K562 (cell line): ENCODE data around the gene ZDHHC14. TPM values are rescaled to one million over a fixed set of nuclear protein-coding genes. Genes with fewer than 3 reads are reported as not detected.

Experiments
- ATAC-seq: fragments of 200-7000 bp; cut with Tn5 transposase; 3 replicates; pipeline ENCODE4 v1.9.1; 2020; ENCODE audit warnings: moderate library complexity
- BruUV-seq: library from RNA; stranded (reverse); fragments of 400-500 nt; replicated peaks from 2 replicates; lab custom pipeline; 2021; lab: Mats Ljungman, UMichigan
- CTCF ChIA-PET: fragments of 300-600 bp; formaldehyde crosslinking; extraction: SDS; loops from one replicate; lab custom pipeline; 2021; ENCODE audit warnings: low intra/inter-chr PET ratio; lab: Yijun Ruan, JAX
- POLR2A ChIA-PET: fragments of 300-600, 350-650 bp; sonication (Branson Sonifier 250); formaldehyde crosslinking; extraction: SDS; loops from one replicate; lab custom pipeline; 2021; ENCODE audit warnings: antibody characterized with exemption, inconsistent platforms; lab: Yijun Ruan, JAX
- DNase-seq, 4 experiments: peaks; one replicate each; pipeline versions ENCODE4 v3.0.0 to v3.0.0-alpha.2; 2011 to 2018; ENCODE audit warnings: low spot score in 3 of 4, mixed read lengths in 3 of 4; ENCODE audit errors: extremely low read depth in 1 of 4
- FAIRE-seq: peaks from 2 replicates; lab custom pipeline; 2011; peaks lifted over from hg19 to GRCh38; lab: Jason Lieb, UNC
- H2AFZ ChIP-seq: 2 replicates; pipeline ENCODE4 v1.6.0; 2011; ENCODE audit warnings: low read depth, low read length, control low read depth, inconsistent platforms
- H3K27ac ChIP-seq: fragments of 200-600 bp; 3 replicates; pipeline ENCODE4 v1.8.0; 2011; ENCODE audit warnings: low read depth, mild to moderate bottlenecking, control low read depth, inconsistent platforms, low read length, moderate library complexity, mixed read lengths; ENCODE audit errors: extremely low read depth
- H3K27me3 ChIP-seq, 2 experiments: fragments of 300-600 bp in 1 of 2; 2 replicates in 1 of 2; 3 replicates in 1 of 2; pipeline versions ENCODE4 v1.6.0 to v1.8.0; 2011; ENCODE audit warnings: inconsistent platforms in 2 of 2, low read length in 2 of 2, mild to moderate bottlenecking in 1 of 2, mixed read lengths in 1 of 2, moderate library complexity in 1 of 2; ENCODE audit not compliant: control insufficient read depth in 2 of 2, insufficient read depth in 2 of 2
- H3K36me3 ChIP-seq: fragments of 300-600 bp; 3 replicates; pipeline ENCODE4 v1.8.0; 2011; ENCODE audit warnings: mild to moderate bottlenecking, low read length, inconsistent platforms; ENCODE audit not compliant: control insufficient read depth, insufficient read depth
- H3K4me1 ChIP-seq, 2 experiments: fragments of 200-600 bp in 1 of 2; replicated peaks in 1 of 2; 2 replicates in 1 of 2; 3 replicates in 1 of 2; pipeline versions ENCODE4 v1.5.1 to v1.8.0; 2011; ENCODE audit warnings: inconsistent platforms in 2 of 2, low read length in 2 of 2, mild to moderate bottlenecking in 1 of 2, mixed read lengths in 1 of 2, moderate library complexity in 1 of 2; ENCODE audit not compliant: control insufficient read depth in 2 of 2, insufficient read depth in 2 of 2
- H3K4me2 ChIP-seq: 2 replicates; pipeline ENCODE4 v1.6.1; 2011; ENCODE audit warnings: low read length, control low read depth, inconsistent platforms, mixed read lengths; ENCODE audit not compliant: insufficient read depth
- H3K4me3 ChIP-seq: fragments of 200-600 bp; sonication (generic), shearing (Covaris generic); 2 replicates; pipeline ENCODE4 v1.5.1; 2016; ENCODE audit warnings: control low read depth, inconsistent platforms
- H3K79me2 ChIP-seq: fragments of 200-600 bp; 3 replicates; pipeline ENCODE4 v1.8.0; 2011; ENCODE audit warnings: low read length, inconsistent platforms; ENCODE audit not compliant: control insufficient read depth, insufficient read depth
- H3K9ac ChIP-seq, 2 experiments: 2 replicates each; pipeline versions ENCODE4 v1.6.0 to v1.6.1; 2011; ENCODE audit warnings: low read depth in 2 of 2, low read length in 2 of 2, control low read depth in 1 of 2, inconsistent platforms in 1 of 2, mild to moderate bottlenecking in 1 of 2, mixed read lengths in 1 of 2; ENCODE audit not compliant: insufficient read depth in 1 of 2
- H3K9me1 ChIP-seq: one replicate; pipeline ENCODE4 v1.6.0; 2011; ENCODE audit warnings: inconsistent platforms, mild to moderate bottlenecking, low read length, moderate library complexity; ENCODE audit not compliant: control insufficient read depth, insufficient read depth
- H3K9me3 ChIP-seq: replicated peaks from 2 replicates; pipeline ENCODE4 v1.5.1; 2011; ENCODE audit warnings: low read depth, low read length, inconsistent platforms; ENCODE audit not compliant: control insufficient read depth, insufficient read depth
- H4K20me1 ChIP-seq: replicated peaks from 2 replicates; pipeline ENCODE4 v1.6.1; 2011; ENCODE audit warnings: low read length, inconsistent platforms, mixed read lengths; ENCODE audit not compliant: control insufficient read depth, insufficient read depth
- ASH1L ChIP-seq: fragments of 450-650 bp; IDR thresholded peaks from 2 replicates; pipeline ENCODE4 v1.6.1; 2018; ENCODE audit warnings: borderline replicate concordance, mild to moderate bottlenecking, low read depth; ENCODE audit not compliant: partially characterized antibody
- BCL6 ChIP-seq: fragments of 250-450 bp; sonication (Bioruptor Pico); IDR thresholded peaks from 2 replicates; pipeline ENCODE4 v1.4.0; 2020
- BCOR ChIP-seq: fragments of 450-650 bp; IDR thresholded peaks from 2 replicates; pipeline ENCODE4 v1.6.1; 2016
- BHLHE40 ChIP-seq: IDR thresholded peaks from 2 replicates; pipeline ENCODE4 v1.6.1; 2011; ENCODE audit warnings: low read length, improper control_type of control experiment
- CEBPG ChIP-seq, 3 experiments: fragments of 200-800 bp in 1 of 3; sonication (Bioruptor generic) in 1 of 3; sonication (generic) in 1 of 3; formaldehyde crosslinking in 1 of 3; IDR thresholded peaks in 2 of 3; conservative IDR thresholded peaks in 1 of 3; 2 replicates each; pipeline versions ENCODE4 v1.6.1 to v1.8.0; 2016 to 2022; ENCODE audit warnings: missing compliant biosample characterization in 2 of 3, missing genetic modification characterization in 2 of 3, mild to moderate bottlenecking in 1 of 3, missing genetic modification reagents in 1 of 3
- JUNB ChIP-seq: fragments of 450-650 bp; formaldehyde crosslinking; conservative IDR thresholded peaks from 2 replicates; pipeline ENCODE4 v1.4.0; 2020; ENCODE audit warnings: mild to moderate bottlenecking
- MBD2 ChIP-seq: sonication (generic); IDR thresholded peaks from 2 replicates; pipeline ENCODE4 v1.6.1; 2016; ENCODE audit warnings: low read depth, borderline replicate concordance
- MTF1 ChIP-seq: fragments of 250-450 bp; sonication (Bioruptor Pico); IDR thresholded peaks from 2 replicates; pipeline ENCODE4 v1.9.0; 2021; ENCODE audit warnings: moderate library complexity, mild to moderate bottlenecking, inconsistent platforms, borderline replicate concordance
- RNF2 ChIP-seq: sonication (generic); IDR thresholded peaks from 2 replicates; pipeline ENCODE4 v1.6.1; 2016
- SMARCA5 ChIP-seq: fragments of 450-650 bp; IDR thresholded peaks from 2 replicates; pipeline ENCODE4 v1.6.1; 2016
- TSHZ1 ChIP-seq: fragments of 250-450 bp; sonication (Bioruptor Pico); IDR thresholded peaks from 2 replicates; pipeline ENCODE4 v1.4.0; 2020; ENCODE audit warnings: mild to moderate bottlenecking, moderate library complexity
- ZNF224 ChIP-seq: sonication (generic); formaldehyde crosslinking; IDR thresholded peaks from 2 replicates; pipeline ENCODE4 v1.8.0; 2022; ENCODE audit warnings: mild to moderate bottlenecking, missing genetic modification reagents
- ZNF408 ChIP-seq: fragments of 250-450 bp; sonication (Bioruptor Pico); IDR thresholded peaks from 2 replicates; pipeline ENCODE4 v1.4.0; 2020; ENCODE audit warnings: low read depth, mild to moderate bottlenecking, moderate library complexity
- ZNF57 ChIP-seq: fragments of 450-650 bp; formaldehyde crosslinking; IDR thresholded peaks from 2 replicates; pipeline ENCODE4 v1.4.0; 2020; ENCODE audit warnings: mild to moderate bottlenecking, moderate library complexity
- ZNF707 ChIP-seq: fragments of 250-450 bp; sonication (Bioruptor Pico); conservative IDR thresholded peaks from 2 replicates; pipeline ENCODE4 v1.8.0; 2022; ENCODE audit warnings: inconsistent platforms, mild to moderate bottlenecking, moderate library complexity
- WGBS: fragments of 100-300 bp; shearing (Covaris generic); methylation state at CpG from one replicate; pipeline ENCODE4 v1.1.6; 2016; ENCODE audit warnings: low coverage, mixed read lengths; ENCODE audit not compliant: insufficient coverage; ENCODE audit errors: missing lambda C conversion rate; 5-methylcytosine and 5-hydroxymethylcytosine counted together
- in situ Hi-C: fragments of 300-500 bp; cut with MboI; formaldehyde crosslinking; loops from 4 replicates; pipeline ENCODE4 v1.15.0; 2018; ENCODE audit warnings: inconsistent platforms, mixed read lengths
- intact Hi-C: fragments of 100-400 bp; cut with micrococcal nuclease; formaldehyde crosslinking; loops from 2 replicates; pipeline ENCODE4 v1.14.2; 2022
- polyA plus RNA-seq, 8 experiments: library from polyadenylated mRNA; depleted of rRNA in 4 of 8; stranded (reverse) in 5 of 8; unstranded in 3 of 8; fragments of >200 nt; fragmentation: Nextera tagmentation in 2 of 8; fragmentation: Illumina TruSeq in 1 of 8; extraction: Ambion mirVana in 2 of 8; extraction: Trizol in 1 of 8; gene quantifications; 2 replicates each; pipeline versions ENCODE4 v1.2.1 to v1.2.3, GENCODE V29; 2011 to 2014; ENCODE audit warnings: inconsistent platforms in 1 of 8, missing spikeins in 1 of 8
- total RNA-seq, 7 experiments: library from RNA; depleted of rRNA in 6 of 7; stranded (reverse); fragments of >200 nt in 6 of 7; fragmentation: Illumina TruSeq in 2 of 7; extraction: Trizol in 2 of 7; gene quantifications; 2 replicates each; pipeline versions ENCODE4 v1.2.1 to v1.2.3, GENCODE V29; 2011 to 2021; ENCODE audit warnings: low replicate concordance in 1 of 7

The ZDHHC14 gene
- total and polyA plus RNA-seq, 9 of the 15 experiments (the other 6 are each of a cell fraction or from before 2014, with no cell fraction given), result 0.92 to 23.1 (median 13.8) TPM

- no peak for TF ChIP-seq TSHZ1 (CRISPR knock-in tag)
- TF ChIP-seq JUNB (CRISPR knock-in tag), result no peak
- peak; percentile 24; the same call in 1 of the 2 replicates for TF ChIP-seq SMARCA5
- no peak for TF ChIP-seq ASH1L
- no peak for TF ChIP-seq BHLHE40
- peak; percentile 79 for TF ChIP-seq BCOR
- TF ChIP-seq ZNF224 (CRISPR knock-in tag), result no peak
- TF ChIP-seq MBD2, result no peak
Measured at GRCh38 chr6:157483770-157484169, 102.8 kb downstream of the ZDHHC14 start (continued).

GRCh38 chr6:157484181-157484580 is 103.2 kb downstream of the ZDHHC14 start:
- Histone ChIP-seq H3K9me3 (no peaks in the 10 kb centered on the region), H3K4me2 (no peak overlapping the region), H2AFZ (no peak overlapping the region), H3K79me2 (peaks cover 18% of the 10 kb centered on the region), H3K36me3 (no peaks in the 10 kb centered on the region), H3K27me3 (no peaks in the 10 kb centered on the region), H4K20me1 (no peaks in the 10 kb centered on the region), H3K4me1 (peaks cover 20 to 32% of the 10 kb centered on the region in 2 experiments), H3K27ac (no peak overlapping the region), H3K9ac (no peak overlapping the region), H3K4me3 (no peak overlapping the region), H3K9me1 (no peaks in the 10 kb centered on the region)
- ATAC-seq, result no peak
- intact Hi-C loops (no loop called here), in situ Hi-C loops (no loop called here)
- ChIA-PET CTCF (no interaction called here), POLR2A (interaction anchor here (0.6 kb wide), 1 partner anchor 40 kb away, joined by 4 read pairs; no protein-coding TSS in a partner anchor)
- DNase-seq, result no peak
- no TSS peak for BruUV-seq
- no peak for FAIRE-seq
- TF ChIP-seq BCL6 (no peak), MTF1 (CRISPR knock-in tag) (peak; percentile 84; the same call in 1 of the 2 replicates), ZNF408 (CRISPR knock-in tag) (peak; percentile 72; the same call in 1 of the 2 replicates), RNF2 (no peak), ZNF707 (peak; percentile 55; the same call in 1 of the 2 replicates), ZNF57 (CRISPR knock-in tag) (no peak), CEBPG (CRISPR knock-in tag; IDR thresholded peaks at IDR 0.05) (no peak), CEBPG (tag; conservative IDR thresholded peaks at IDR 0.05 in 1 of 2, IDR thresholded peaks at IDR 0.05 in 1 of 2) (peak in 1 of 2 experiments; percentile 32; a peak in 1 of 4 replicates)
- 92% methylated on average over 10 of the region's 10 CpGs for WGBS
